GM18909 (cell line): Measurements from ENCODE around the gene PIGR.

ENCODE experiments used
- ATAC-seq: cut with Tn5 transposase; IDR thresholded peaks from one replicate; pipeline ENCODE4 v1.9.1; 2021; ENCODE audit warnings: mild to moderate bottlenecking; ENCODE audit not compliant: unreplicated experiment, poor library complexity

The PIGR gene

DNA sequence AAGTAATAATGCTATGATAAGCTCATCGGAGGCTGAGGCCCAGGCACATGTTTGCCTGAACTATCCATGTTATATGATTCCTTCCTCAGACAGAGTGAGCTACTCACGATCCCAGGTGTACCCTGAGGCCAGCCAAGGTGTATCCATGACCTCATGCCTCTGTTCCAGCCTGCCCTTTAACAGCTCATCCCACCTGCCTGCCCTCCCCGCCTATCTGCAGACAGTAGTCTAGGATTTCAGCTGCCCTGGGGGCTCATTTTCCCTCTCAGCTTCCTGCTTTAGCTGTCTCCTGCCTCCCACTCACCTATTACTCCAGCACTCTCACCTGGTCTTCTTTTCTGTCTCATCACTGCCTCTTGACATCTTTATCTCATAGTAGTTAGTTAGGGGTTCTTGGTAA lies 50.9 kb downstream of the PIGR start:
- ATAC-seq = no peak

DNA sequence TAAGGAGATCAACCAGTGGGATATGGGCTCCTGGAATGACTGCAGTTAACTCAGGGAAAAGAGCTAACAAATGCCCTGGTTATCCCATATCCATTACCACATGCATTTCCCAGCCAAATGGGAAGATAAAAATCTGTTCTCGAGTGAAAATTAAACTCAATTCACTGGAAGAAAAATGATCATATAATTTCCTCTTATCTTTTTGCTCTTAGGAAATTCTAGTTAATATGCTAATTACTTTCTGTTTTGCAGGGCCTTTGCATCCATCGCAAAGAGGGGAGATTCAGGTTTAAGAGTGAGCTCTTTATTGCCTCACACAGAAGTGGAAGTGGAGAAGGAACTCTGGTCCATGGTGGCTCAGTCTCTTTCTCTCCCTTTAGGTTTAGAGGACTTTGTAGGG lies 52.9 kb downstream of the PIGR start:
- ATAC-seq = no peak

DNA sequence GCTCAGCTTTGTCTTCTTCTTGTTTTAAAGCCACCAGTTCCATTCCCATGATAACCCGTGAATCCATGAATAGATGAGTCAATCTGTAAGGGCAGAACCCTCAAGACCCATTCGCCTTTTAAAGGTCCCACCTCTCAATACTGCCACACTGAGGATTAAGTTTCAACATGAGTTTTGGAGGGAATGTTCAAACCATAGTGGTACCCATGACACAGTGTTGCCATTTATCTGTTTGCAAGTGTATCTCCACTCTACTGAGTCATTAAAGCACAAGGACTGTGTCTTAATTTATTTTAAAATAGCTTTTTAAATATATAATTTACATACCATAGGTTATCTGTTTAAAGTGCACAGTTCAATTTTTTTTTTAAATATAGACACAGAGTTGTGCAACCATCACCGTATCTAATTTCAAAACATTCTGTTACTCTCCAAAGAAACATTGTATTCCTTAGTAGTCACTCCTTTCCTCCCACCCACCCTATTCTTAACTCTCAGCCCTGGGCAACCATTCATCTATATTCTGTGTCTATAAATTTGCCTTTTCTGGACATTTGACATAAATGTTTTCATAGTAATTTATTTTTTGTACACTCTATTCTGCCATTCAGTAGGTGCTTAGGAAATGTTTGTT lies 53.8 kb downstream of the PIGR start:
- no peak for ATAC-seq

DNA sequence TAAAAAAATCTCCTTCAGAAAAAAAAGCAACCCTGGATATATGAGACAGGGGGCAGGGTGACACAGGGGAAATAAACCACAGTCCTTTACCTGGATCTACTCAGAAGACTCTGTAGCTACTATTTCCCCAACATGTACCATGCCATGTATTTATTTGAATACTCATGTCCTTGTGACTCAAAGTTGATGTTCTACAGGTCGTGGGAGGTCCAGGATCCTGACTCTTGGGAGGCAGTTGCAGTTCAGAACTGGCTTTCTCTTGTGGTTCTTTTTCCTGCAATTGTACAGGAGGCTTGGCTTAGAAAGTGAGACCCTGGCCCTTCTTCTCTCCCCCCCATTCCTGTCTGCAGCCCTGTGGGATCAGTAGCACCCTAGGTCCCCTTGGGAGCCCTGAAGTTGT lies 54.9 kb downstream of the PIGR start:
- no peak for ATAC-seq

DNA sequence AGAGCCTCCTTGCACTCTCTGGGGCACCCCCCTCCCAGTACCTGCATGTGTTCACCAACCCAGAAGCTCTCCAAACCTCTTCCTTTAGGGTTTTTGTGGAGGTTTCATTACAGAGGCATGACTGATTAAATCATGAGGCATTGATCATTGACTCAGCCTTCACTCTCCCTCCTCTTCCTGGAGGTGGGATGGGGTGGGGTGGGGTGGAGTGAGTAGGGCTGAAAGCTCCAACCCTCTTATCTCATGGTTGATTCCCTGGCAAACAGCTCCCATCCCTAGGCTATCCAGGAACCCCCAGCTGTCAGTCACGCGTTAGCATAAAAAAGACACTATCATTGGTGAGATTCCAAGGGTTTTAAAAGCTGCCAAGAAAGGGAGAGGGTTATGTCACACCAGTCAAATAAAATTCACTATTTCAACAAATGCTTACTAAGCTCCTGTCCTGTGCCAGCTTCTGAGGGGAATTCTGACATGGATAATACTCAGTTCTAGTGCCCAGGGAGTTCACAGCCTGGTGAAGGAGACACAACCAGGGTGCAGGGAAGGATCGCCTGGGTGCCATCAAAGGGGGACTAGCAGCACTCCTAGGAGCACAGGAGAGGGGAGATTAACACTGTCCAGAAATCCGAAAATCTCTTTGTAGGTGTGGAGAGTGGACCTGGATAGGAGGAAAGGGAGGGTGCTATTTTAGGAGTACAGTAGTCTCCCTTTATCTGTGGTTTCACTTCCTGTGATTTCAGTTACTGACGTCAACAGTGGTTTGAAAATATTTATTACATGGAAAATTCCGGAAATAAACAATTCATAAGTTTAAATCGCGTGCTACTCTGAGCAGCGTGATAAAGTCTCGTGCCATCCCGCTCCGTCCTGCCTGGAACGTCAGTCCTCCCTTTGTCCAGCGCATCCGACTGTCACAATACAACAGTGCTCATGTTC lies 55.9 kb downstream of the PIGR start:
- ATAC-seq = no peak

DNA sequence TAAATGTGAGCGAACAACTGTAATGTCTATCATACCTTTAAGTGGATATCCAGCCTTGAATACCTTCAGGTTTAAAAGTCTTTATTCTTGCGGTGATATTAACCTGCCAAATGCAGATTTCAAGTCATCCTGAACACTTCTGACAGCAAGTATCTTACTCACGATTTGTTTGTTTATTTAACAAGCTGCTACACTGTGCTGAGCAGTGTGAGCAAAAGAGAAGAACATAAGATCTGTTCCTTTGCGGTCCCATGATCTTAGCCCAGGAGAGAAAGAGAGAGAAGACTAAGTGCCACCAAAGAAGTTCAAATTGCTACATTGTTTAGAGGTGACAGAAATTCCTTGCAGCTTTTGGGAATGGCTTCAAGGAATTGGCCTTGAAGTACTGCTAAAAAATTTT lies 58.6 kb downstream of the PIGR start:
- ATAC-seq = no peak

DNA sequence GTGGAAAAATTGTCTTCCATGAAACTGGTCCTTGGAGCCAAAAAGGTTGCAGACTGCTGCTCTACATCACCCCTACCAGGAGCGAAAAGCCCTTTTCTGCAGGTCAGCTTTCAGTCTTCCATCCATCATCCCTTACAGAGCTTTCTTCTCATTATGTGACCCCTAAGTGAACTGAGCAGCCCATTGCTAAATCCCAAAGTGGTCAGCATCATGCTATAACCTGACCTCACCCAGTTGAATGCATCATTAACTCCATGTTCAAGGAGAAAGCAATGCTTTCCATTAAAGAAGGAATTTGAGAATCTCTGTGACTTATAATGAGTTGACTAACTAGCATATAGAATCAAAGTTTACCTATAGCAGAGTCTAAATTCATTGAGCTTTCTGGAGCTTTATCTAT lies 59.4 kb downstream of the PIGR start:
- no peak for ATAC-seq

DNA sequence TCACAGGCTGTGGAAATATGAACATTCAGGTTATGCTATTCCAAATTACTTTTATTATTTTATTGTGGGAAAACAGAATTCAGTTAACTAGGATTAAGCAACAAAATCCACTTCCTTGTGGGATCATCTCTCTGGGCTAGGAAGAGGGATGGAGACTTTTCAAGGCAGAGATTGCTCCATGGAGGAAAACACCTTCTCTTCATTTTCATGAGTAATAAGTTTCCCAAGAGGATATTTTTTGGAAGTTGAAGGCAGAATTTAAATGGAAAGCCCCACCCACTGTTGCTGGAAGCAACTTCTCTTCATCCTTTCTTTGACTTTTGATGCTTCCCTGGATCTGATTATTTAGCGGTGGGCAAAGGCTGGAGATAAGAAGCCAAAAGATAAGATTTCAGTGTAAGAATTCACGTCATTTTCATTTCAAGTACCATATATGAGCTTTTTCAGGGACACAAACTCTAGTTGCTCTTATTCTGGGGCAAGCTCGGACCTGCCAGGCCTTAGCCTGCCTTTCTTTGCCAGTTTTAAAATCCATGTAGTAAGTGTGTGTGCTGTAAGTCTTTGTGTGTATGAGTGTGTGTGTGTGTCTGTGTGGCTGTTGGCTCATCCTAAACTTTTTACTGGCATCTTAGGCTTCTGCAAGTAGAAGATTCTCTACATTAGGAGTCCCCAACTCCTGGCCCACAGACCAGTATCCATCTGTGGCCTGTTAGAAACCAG lies 60.8 kb downstream of the PIGR start:
- ATAC-seq = no peak

DNA sequence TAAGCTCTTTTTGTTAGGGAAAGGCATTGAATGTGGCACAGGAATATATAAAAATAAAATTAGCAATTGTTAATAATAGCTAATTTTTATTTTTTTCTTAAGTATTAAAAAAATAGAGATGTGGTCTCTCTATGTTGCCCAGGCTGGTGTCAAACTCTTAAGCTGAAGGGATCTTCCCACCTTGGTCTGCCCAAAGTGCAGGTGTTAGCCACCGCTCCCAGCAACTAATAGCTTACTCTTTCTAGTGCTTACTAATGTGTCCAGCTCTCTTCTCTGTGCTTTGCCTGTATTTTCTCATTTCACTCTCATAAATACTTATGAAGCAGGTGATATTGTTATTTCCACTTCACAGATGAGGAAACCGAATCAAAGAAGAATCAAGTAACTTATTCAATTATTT lies 62.4 kb downstream of the PIGR start:
- no peak for ATAC-seq

DNA sequence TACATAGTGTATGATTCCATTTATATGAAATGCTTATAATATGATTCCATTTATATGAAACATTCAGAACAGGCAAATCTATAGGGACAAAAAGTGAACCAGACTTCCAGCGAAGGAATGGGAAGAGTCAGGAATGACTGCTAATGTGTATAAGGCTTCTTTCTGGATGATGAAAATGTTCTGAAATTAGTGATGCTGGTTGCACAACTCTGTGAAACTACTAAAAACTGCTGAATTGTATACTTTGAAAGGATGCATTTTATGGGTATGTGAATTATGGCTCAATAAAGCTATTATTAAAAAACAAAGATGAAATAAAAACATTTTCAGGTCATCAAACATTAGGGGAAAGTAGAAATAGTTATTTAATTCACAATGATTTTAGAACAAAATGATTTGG lies 63.1 kb downstream of the PIGR start:
- no peak for ATAC-seq

DNA sequence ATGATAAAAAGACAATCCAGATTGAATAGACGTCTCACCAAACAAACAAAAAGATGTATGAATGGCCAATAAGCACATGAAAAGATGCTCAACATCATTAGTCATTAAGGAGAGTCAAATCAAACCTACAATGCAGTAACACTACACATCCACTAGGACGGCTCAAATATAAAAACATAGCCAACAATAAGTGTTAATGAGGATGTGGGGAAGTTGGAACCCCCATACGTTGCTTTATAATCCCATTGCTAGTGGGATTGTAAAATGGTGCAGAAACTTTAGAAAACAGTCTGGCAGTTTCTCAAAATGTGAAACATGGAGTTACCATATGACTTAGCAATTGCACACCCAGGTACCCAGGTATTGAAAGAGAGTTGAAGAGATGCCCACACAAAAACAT lies 63.7 kb downstream of the PIGR start:
- no peak for ATAC-seq

DNA sequence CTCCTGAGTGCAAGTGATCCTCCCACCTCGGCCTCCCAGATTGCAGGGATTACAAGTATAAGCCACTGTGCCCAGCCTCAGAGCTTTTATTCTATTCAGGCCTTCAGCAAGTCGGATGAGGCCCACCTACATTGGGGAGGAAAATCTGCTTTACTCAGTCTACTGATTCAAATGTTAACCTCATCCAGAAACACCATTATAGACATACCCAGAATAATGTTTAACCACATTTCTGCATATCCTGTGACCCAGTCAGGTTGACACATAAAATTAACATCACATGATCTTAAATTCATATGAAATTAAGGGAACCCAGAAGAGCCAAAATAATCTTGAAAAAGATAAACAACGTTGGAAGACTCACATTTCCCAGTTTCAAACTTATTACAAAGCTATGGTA lies 66.0 kb downstream of the PIGR start:
- no peak for ATAC-seq
